GM23338 (cell line): Measurements from ENCODE around the gene AK2.

Experiments
- CREB1 ChIP-seq: fragments of 250-450 bp; sonication (Bioruptor Pico); IDR thresholded peaks from 2 replicates; pipeline ENCODE4 v1.5.0; 2020; ENCODE audit warnings: low read depth, mild to moderate bottlenecking, moderate library complexity
- EZH2phosphoT487 ChIP-seq: fragments of 200-600 bp; sonication (generic); IDR thresholded peaks from one replicate; pipeline ENCODE4 v1.8.1; 2018; ENCODE audit warnings: antibody characterized with exemption; ENCODE audit not compliant: unreplicated experiment
- JUNB ChIP-seq: IDR thresholded peaks from one replicate; pipeline ENCODE4 v1.6.1; 2016; ENCODE audit warnings: antibody characterized with exemption; ENCODE audit not compliant: unreplicated experiment
- POLR2AphosphoS5 ChIP-seq: IDR thresholded peaks from 2 replicates; pipeline ENCODE4 v1.6.1; 2016; ENCODE audit warnings: antibody characterized with exemption, low read depth
- ZNF331 ChIP-seq: fragments of 250-450 bp; sonication (Bioruptor Pico); IDR thresholded peaks from 2 replicates; pipeline ENCODE4 v1.5.0; 2020; ENCODE audit warnings: low read depth, mild to moderate bottlenecking, moderate library complexity
- TF ChIP-seq, protein P1 (sequence below), 2 experiments: fragments of 200-600 bp in 1 of 2; sonication (generic) in 1 of 2; conservative IDR thresholded peaks; 2 replicates each; pipeline versions ENCODE4 v1.5.1 to v1.6.1; 2016 to 2017; ENCODE audit warnings: antibody characterized with exemption in 2 of 2, low read depth in 2 of 2, mild to moderate bottlenecking in 2 of 2, moderate library complexity in 1 of 2

DNA sequence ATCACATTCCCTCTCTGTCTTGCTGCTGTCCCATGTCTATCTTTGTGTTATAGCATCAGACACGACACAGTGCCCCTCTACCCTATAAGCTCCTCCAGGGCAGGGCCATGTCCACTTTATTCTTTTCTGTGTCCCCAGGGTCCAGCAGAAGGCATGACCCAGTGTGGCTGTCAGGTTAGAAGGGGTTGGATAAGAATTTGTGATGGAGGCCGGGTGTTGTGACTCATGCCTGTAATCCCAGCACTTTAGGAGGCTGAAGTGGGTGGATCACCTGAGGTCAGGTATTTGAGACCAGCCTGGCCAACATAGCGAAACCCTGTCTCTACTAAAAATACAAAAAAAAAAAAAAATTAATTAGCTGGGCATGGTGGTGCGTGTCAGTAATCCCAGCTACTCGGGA is 45.8 kb downstream of the AK2 start:
- TF ChIP-seq, protein P1, sequence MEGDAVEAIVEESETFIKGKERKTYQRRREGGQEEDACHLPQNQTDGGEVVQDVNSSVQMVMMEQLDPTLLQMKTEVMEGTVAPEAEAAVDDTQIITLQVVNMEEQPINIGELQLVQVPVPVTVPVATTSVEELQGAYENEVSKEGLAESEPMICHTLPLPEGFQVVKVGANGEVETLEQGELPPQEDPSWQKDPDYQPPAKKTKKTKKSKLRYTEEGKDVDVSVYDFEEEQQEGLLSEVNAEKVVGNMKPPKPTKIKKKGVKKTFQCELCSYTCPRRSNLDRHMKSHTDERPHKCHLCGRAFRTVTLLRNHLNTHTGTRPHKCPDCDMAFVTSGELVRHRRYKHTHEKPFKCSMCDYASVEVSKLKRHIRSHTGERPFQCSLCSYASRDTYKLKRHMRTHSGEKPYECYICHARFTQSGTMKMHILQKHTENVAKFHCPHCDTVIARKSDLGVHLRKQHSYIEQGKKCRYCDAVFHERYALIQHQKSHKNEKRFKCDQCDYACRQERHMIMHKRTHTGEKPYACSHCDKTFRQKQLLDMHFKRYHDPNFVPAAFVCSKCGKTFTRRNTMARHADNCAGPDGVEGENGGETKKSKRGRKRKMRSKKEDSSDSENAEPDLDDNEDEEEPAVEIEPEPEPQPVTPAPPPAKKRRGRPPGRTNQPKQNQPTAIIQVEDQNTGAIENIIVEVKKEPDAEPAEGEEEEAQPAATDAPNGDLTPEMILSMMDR (conservative IDR thresholded peaks at IDR 0.05; ENCODE audit: low read depth in 2 of 2) = no peak
- TF ChIP-seq JUNB (no peak), POLR2AphosphoS5 (no peak), EZH2phosphoT487 (no peak), CREB1 (CRISPR knock-in tag) (no peak), ZNF331 (CRISPR knock-in tag) (no peak)
